IMR-90 (cell line): ENCODE results near the gene PTGDS. TPM values are rescaled to one million over a fixed set of nuclear protein-coding genes. Genes with fewer than 3 reads are reported as not detected.

Experiments
- ATAC-seq: fragments of 200-7000 bp; cut with Tn5 transposase; 2 replicates; pipeline ENCODE4 v1.9.1; 2020; ENCODE audit warnings: low read depth, mild to moderate bottlenecking, moderate library complexity
- BruUV-seq: library from RNA; stranded (reverse); fragments of 400-500 nt; replicated peaks from 2 replicates; lab custom pipeline; 2021; lab: Mats Ljungman, UMichigan
- CTCF ChIA-PET: fragments of 300-600 bp; formaldehyde crosslinking; extraction: SDS; loops from one replicate; lab custom pipeline; 2021; ENCODE audit warnings: antibody characterized with exemption; lab: Yijun Ruan, JAX
- POLR2A ChIA-PET: fragments of 300-600 bp; sonication (Branson Sonifier 250); formaldehyde crosslinking; loops from one replicate; lab custom pipeline; 2022; ENCODE audit warnings: antibody characterized with exemption; ENCODE audit not compliant: unreplicated experiment; lab: Charles Lee
- DNase-seq: peaks from one replicate; pipeline ENCODE4 v3.0.0; 2013
- H2AFZ ChIP-seq: replicated peaks from 2 replicates; pipeline ENCODE3; 2013; ENCODE audit warnings: low read length, mild to moderate bottlenecking; ENCODE audit not compliant: poor library complexity
- H2AK5ac ChIP-seq: 2 replicates; pipeline ENCODE4 v1.6.1; 2013; ENCODE audit warnings: low read depth, low read length, inconsistent platforms
- H2AK9ac ChIP-seq: replicated peaks from 2 replicates; pipeline ENCODE3; 2013; ENCODE audit warnings: mild to moderate bottlenecking, low read depth, low read length, moderate library complexity; ENCODE audit not compliant: poor library complexity
- H2BK120ac ChIP-seq: 2 replicates; pipeline ENCODE4 v1.6.1; 2013; ENCODE audit warnings: low read depth, low read length, inconsistent platforms
- H2BK15ac ChIP-seq: 3 replicates; pipeline ENCODE4 v1.6.1; 2013; ENCODE audit warnings: low read depth, low read length, inconsistent platforms
- H2BK20ac ChIP-seq: 2 replicates; pipeline ENCODE4 v1.6.1; 2013; ENCODE audit warnings: low read depth, mild to moderate bottlenecking, inconsistent platforms, low read length, moderate library complexity
- H2BK5ac ChIP-seq: 2 replicates; pipeline ENCODE4 v1.6.1; 2013; ENCODE audit warnings: mild to moderate bottlenecking, low read depth, low read length, inconsistent platforms; ENCODE audit not compliant: poor library complexity, severe bottlenecking
- H3K14ac ChIP-seq: replicated peaks from 2 replicates; pipeline ENCODE4 v1.6.1; 2013; ENCODE audit warnings: low read depth, low read length, inconsistent platforms
- H3K18ac ChIP-seq: 2 replicates; pipeline ENCODE4 v1.6.1; 2013; ENCODE audit warnings: low read depth, low read length, control low read depth
- H3K23ac ChIP-seq: 2 replicates; pipeline ENCODE4 v1.6.1; 2013; ENCODE audit warnings: low read depth, low read length, inconsistent platforms
- H3K27ac ChIP-seq: 2 replicates; pipeline ENCODE4 v1.5.1; 2013; ENCODE audit warnings: mild to moderate bottlenecking, control low read depth, low read length; ENCODE audit not compliant: insufficient read depth
- H3K27me3 ChIP-seq: 2 replicates; pipeline ENCODE4 v1.6.1; 2013; ENCODE audit warnings: low read length; ENCODE audit not compliant: control insufficient read depth, insufficient read depth
- H3K36me3 ChIP-seq: 2 replicates; pipeline ENCODE4 v1.6.1; 2013; ENCODE audit warnings: low read length, mixed read lengths; ENCODE audit not compliant: control insufficient read depth, insufficient read depth
- H3K4ac ChIP-seq: 2 replicates; pipeline ENCODE4 v1.6.1; 2013; ENCODE audit warnings: low read depth, low read length, inconsistent platforms
- H3K4me1 ChIP-seq: 2 replicates; pipeline ENCODE4 v1.6.1; 2013; ENCODE audit warnings: low read length, mixed read lengths; ENCODE audit not compliant: control insufficient read depth, insufficient read depth
- H3K4me2 ChIP-seq: 2 replicates; pipeline ENCODE4 v1.6.1; 2013; ENCODE audit warnings: low read depth, mild to moderate bottlenecking, control low read depth, low read length, moderate library complexity
- H3K4me3 ChIP-seq: 2 replicates; pipeline ENCODE4 v1.5.1; 2013; ENCODE audit warnings: low read depth, mild to moderate bottlenecking, control low read depth, low read length, moderate library complexity; ENCODE audit not compliant: insufficient read depth
- H3K56ac ChIP-seq: 2 replicates; pipeline ENCODE4 v1.6.1; 2013; ENCODE audit warnings: low read length, inconsistent platforms; ENCODE audit not compliant: insufficient read depth; ENCODE audit errors: extremely low read depth
- H3K79me1 ChIP-seq, 2 experiments: 2 replicates each; pipeline ENCODE4 v1.6.1; 2013; ENCODE audit warnings: low read length in 2 of 2, inconsistent platforms in 1 of 2, low read depth in 1 of 2
- H3K9ac ChIP-seq: 2 replicates; pipeline ENCODE4 v1.6.1; 2013; ENCODE audit warnings: low read depth, low read length, control low read depth
- H3K9me1 ChIP-seq: 2 replicates; pipeline ENCODE4 v1.6.1; 2013; ENCODE audit warnings: low read length, inconsistent platforms; ENCODE audit not compliant: insufficient read depth
- H3K9me3 ChIP-seq: 2 replicates; pipeline ENCODE4 v1.6.1; 2013; ENCODE audit warnings: low read length; ENCODE audit not compliant: control insufficient read depth, insufficient read depth
- H4K20me1 ChIP-seq: 2 replicates; pipeline ENCODE4 v1.6.1; 2013; ENCODE audit warnings: low read length, inconsistent platforms; ENCODE audit not compliant: insufficient read depth
- H4K5ac ChIP-seq: 2 replicates; pipeline ENCODE4 v1.6.1; 2013; ENCODE audit warnings: mild to moderate bottlenecking, low read depth, low read length, control low read depth
- H4K8ac ChIP-seq, 2 experiments: 2 replicates each; pipeline ENCODE4 v1.6.1; 2013; ENCODE audit warnings: low read depth in 2 of 2, low read length in 2 of 2, control low read depth in 1 of 2, inconsistent platforms in 1 of 2
- H4K91ac ChIP-seq: 2 replicates; pipeline ENCODE4 v1.6.1; 2013; ENCODE audit warnings: low read depth, low read length, inconsistent platforms; ENCODE audit not compliant: insufficient read depth
- BHLHE40 ChIP-seq: fragments of 150-350 bp; IDR thresholded peaks from 2 replicates; pipeline ENCODE4 v1.6.1; 2016; ENCODE audit warnings: mild to moderate bottlenecking, low read depth, low read length
- CEBPB ChIP-seq: IDR thresholded peaks from 2 replicates; pipeline ENCODE4 v1.6.1; 2012; ENCODE audit warnings: low read depth, low read length, improper control_type of control experiment
- CHD1 ChIP-seq: IDR thresholded peaks from 2 replicates; pipeline ENCODE4 v1.6.1; 2012; ENCODE audit warnings: low read depth, low read length, improper control_type of control experiment
- FOS ChIP-seq: fragments of 150-350 bp; IDR thresholded peaks from 2 replicates; pipeline ENCODE4 v1.6.1; 2016; ENCODE audit warnings: low read depth, low read length
- MAFK ChIP-seq: IDR thresholded peaks from 2 replicates; pipeline ENCODE4 v1.6.1; 2012; ENCODE audit warnings: low read depth, low read length, improper control_type of control experiment
- MAZ ChIP-seq: IDR thresholded peaks from 2 replicates; pipeline ENCODE4 v1.6.1; 2012; ENCODE audit warnings: low read depth, mild to moderate bottlenecking, low read length, improper control_type of control experiment, moderate library complexity, borderline replicate concordance
- MXI1 ChIP-seq: IDR thresholded peaks from 2 replicates; pipeline ENCODE4 v1.6.1; 2012; ENCODE audit warnings: low read depth, mild to moderate bottlenecking, low read length, moderate library complexity, borderline replicate concordance
- NFE2L2 ChIP-seq: fragments of 150-350 bp; IDR thresholded peaks from 2 replicates; pipeline ENCODE4 v1.6.1; 2016; ENCODE audit warnings: low read depth, mild to moderate bottlenecking, low read length
- RAD21 ChIP-seq: IDR thresholded peaks from 2 replicates; pipeline ENCODE4 v1.6.1; 2012; ENCODE audit warnings: low read length, improper control_type of control experiment
- RFX5 ChIP-seq: IDR thresholded peaks from 2 replicates; pipeline ENCODE4 v1.8.0; 2012; ENCODE audit warnings: low read depth, mild to moderate bottlenecking, low read length, moderate library complexity
- SMC3 ChIP-seq: fragments of 150-350 bp; IDR thresholded peaks from 2 replicates; pipeline ENCODE4 v1.6.1; 2016; ENCODE audit warnings: low read depth, mild to moderate bottlenecking, antibody characterized with exemption, low read length, moderate library complexity
- WGBS, 2 experiments: methylation state at CpG; one replicate each; pipeline versions ENCODE4 v1.1.5 to v1.1.7; 2013; ENCODE audit warnings: missing lambda C conversion rate in 2 of 2; ENCODE audit not compliant: insufficient read length in 1 of 2; ENCODE audit errors: extremely low coverage in 2 of 2; 5-methylcytosine and 5-hydroxymethylcytosine counted together
- dilution Hi-C: fragments of 300-500 bp; cut with HindIII; formaldehyde crosslinking; loops from one replicate; pipeline ENCODE4 v1.14.3; 2018; ENCODE audit warnings: low sequenced_read_pairs; ENCODE audit not compliant: unreplicated experiment
- in situ Hi-C: fragments of 300-500 bp; cut with MboI; formaldehyde crosslinking; loops from 3 replicates; pipeline ENCODE4 v1.14.3; 2019; ENCODE audit warnings: low sequenced_read_pairs, inconsistent platforms, mixed read lengths
- intact Hi-C: fragments of 100-400 bp; cut with micrococcal nuclease; formaldehyde crosslinking; loops from 2 replicates; pipeline ENCODE4 v1.10.0; 2022
- polyA plus RNA-seq, 3 experiments: library from polyadenylated mRNA; depleted of rRNA; stranded (reverse); fragments of >200 nt; gene quantifications; 2 replicates each; pipeline ENCODE4 v1.2.3, GENCODE V29; 2012; ENCODE audit warnings: low replicate concordance in 1 of 3
- total RNA-seq: library from RNA; depleted of rRNA; stranded (reverse); fragments of >200 nt; gene quantifications from 2 replicates; pipeline ENCODE4 v1.2.3, GENCODE V29; 2012
- TF ChIP-seq, protein P1 (sequence below): conservative IDR thresholded peaks from 2 replicates; pipeline ENCODE4 v1.5.1; 2012; ENCODE audit warnings: mild to moderate bottlenecking, low read depth, low read length, improper control_type of control experiment
- TF ChIP-seq, protein P2 (sequence below): fragments of 150-350 bp; IDR thresholded peaks from 2 replicates; pipeline ENCODE4 v1.6.1; 2016; ENCODE audit warnings: low read depth, mild to moderate bottlenecking, low read length, moderate library complexity, borderline replicate concordance
- TF ChIP-seq, protein P3 (sequence below): fragments of 150-350 bp; IDR thresholded peaks from 2 replicates; pipeline ENCODE4 v1.6.1; 2017; ENCODE audit warnings: mild to moderate bottlenecking, antibody characterized with exemption, low read length, low read depth

The PTGDS gene
- total and polyA plus RNA-seq, 2 of the 4 experiments (the other 2 are of a cell fraction), result 1.2 TPM; not detected in 1

DNA sequence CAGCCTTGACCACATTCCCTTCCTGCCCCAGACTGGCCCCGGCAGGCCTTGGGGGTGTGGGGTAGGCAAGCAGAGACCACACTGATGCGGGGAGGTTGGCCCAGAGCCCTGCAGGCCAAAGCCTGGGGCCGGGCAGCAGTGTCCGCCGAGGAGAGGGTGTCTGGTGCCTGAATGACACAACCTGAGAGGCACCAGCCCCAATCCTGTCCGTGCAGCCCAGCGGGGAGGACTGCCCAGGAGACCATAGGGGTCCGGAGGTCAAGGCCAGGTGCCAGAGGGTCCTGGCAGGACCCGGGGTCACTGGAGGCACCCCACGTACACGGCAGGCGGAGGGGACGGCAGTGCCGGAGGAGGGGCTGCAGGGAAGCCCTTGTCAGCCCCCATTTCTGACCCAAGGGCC, 5.6 kb upstream of the PTGDS start:
- no peak overlapping the region for H4K91ac ChIP-seq
- 60% methylated on average over 9 of the region's 14 CpGs; no CpG with 5 or more reads in 1 of the 2 experiments for WGBS, 2 experiments
- no peak overlapping the region for H4K8ac ChIP-seq
- H3K4me1 ChIP-seq, result no peaks in the 10 kb centered on the region
- peaks cover 14% of the 10 kb centered on the region; the same call in 1 of the 2 replicates for H3K27me3 ChIP-seq
- no peak overlapping the region for H3K4me3 ChIP-seq
- H2BK20ac ChIP-seq, result no peak overlapping the region
- H3K23ac ChIP-seq, result no peak overlapping the region
- DNase-seq (no peak), ATAC-seq (no peak)
- H3K4ac ChIP-seq, result no peak overlapping the region
- POLR2A ChIA-PET, result no interaction called here
- no peak overlapping the region for H4K5ac ChIP-seq
- H3K79me1 ChIP-seq, result no peaks in the 10 kb centered on the region
- no peak overlapping the region for H2AK5ac ChIP-seq
- H3K27ac ChIP-seq, result no peak overlapping the region
- no peaks in the 10 kb centered on the region for H3K9me3 ChIP-seq
- no TSS peak for BruUV-seq
- no peak overlapping the region for H2BK5ac ChIP-seq
- H2AK9ac ChIP-seq, result no peak overlapping the region
- H2BK15ac ChIP-seq, result no peak overlapping the region
- no peaks in the 10 kb centered on the region for H3K36me3 ChIP-seq
- no peak overlapping the region for H3K14ac ChIP-seq
- dilution Hi-C loops, result no loop called here
- H3K9me1 ChIP-seq, result no peaks in the 10 kb centered on the region
- no peak overlapping the region for H3K9ac ChIP-seq
- intact Hi-C loops, result no loop called here
- no peak overlapping the region for H3K18ac ChIP-seq
- H2AFZ ChIP-seq, result no peak overlapping the region
- H4K20me1 ChIP-seq, result no peaks in the 10 kb centered on the region
- H3K4me2 ChIP-seq, result no peak overlapping the region
- TF ChIP-seq FOS (no peak), RAD21 (no peak), MXI1 (no peak), SMC3 (no peak), CHD1 (no peak), BHLHE40 (no peak), RFX5 (no peak), CEBPB (no peak), MAZ (no peak), MAFK (no peak), NFE2L2 (no peak)
- TF ChIP-seq, protein P1, sequence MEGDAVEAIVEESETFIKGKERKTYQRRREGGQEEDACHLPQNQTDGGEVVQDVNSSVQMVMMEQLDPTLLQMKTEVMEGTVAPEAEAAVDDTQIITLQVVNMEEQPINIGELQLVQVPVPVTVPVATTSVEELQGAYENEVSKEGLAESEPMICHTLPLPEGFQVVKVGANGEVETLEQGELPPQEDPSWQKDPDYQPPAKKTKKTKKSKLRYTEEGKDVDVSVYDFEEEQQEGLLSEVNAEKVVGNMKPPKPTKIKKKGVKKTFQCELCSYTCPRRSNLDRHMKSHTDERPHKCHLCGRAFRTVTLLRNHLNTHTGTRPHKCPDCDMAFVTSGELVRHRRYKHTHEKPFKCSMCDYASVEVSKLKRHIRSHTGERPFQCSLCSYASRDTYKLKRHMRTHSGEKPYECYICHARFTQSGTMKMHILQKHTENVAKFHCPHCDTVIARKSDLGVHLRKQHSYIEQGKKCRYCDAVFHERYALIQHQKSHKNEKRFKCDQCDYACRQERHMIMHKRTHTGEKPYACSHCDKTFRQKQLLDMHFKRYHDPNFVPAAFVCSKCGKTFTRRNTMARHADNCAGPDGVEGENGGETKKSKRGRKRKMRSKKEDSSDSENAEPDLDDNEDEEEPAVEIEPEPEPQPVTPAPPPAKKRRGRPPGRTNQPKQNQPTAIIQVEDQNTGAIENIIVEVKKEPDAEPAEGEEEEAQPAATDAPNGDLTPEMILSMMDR, result no peak
- TF ChIP-seq, protein P2, sequence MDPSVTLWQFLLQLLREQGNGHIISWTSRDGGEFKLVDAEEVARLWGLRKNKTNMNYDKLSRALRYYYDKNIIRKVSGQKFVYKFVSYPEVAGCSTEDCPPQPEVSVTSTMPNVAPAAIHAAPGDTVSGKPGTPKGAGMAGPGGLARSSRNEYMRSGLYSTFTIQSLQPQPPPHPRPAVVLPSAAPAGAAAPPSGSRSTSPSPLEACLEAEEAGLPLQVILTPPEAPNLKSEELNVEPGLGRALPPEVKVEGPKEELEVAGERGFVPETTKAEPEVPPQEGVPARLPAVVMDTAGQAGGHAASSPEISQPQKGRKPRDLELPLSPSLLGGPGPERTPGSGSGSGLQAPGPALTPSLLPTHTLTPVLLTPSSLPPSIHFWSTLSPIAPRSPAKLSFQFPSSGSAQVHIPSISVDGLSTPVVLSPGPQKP, result no peak
- TF ChIP-seq, protein P3, sequence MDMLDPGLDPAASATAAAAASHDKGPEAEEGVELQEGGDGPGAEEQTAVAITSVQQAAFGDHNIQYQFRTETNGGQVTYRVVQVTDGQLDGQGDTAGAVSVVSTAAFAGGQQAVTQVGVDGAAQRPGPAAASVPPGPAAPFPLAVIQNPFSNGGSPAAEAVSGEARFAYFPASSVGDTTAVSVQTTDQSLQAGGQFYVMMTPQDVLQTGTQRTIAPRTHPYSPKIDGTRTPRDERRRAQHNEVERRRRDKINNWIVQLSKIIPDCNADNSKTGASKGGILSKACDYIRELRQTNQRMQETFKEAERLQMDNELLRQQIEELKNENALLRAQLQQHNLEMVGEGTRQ, result no peak
- CTCF ChIA-PET, result no interaction called here
- no peak overlapping the region for H2BK120ac ChIP-seq
- H3K56ac ChIP-seq, result no peak overlapping the region
- in situ Hi-C loops, result no loop called here
